ENCODE measurements around the gene ITGB6.
"Not testable (repeated sequence)": the region's sequence is repeated elsewhere in the genome, so short reads cannot be mapped to it uniquely, and the experiment has no call there.

Gene ITGB6

GRCh38 chr2:160180172-160180571 lies 19.9 kb downstream of the ITGB6 start:
- no peak for DNase-seq

GRCh38 chr2:160175169-160176134 lies 24.6 kb downstream of the ITGB6 start:
- DNase-seq, result no peak

- no peak for DNase-seq
Observed at GRCh38 chr2:160174322-160174721, 25.8 kb downstream of the ITGB6 start.

- DNase-seq, result no peak
Observed at GRCh38 chr2:160169988-160170387, 30.1 kb downstream of the ITGB6 start.

- no peak for DNase-seq
Observed at GRCh38 chr2:160169471-160169870, 30.6 kb downstream of the ITGB6 start.

- DNase-seq, result no peak
Observed at GRCh38 chr2:160168878-160169277, 31.2 kb downstream of the ITGB6 start.

GRCh38 chr2:160167089-160167740 lies 32.9 kb downstream of the ITGB6 start:
- DNase-seq, result no peak

GRCh38 chr2:160165996-160166395 lies 34.1 kb downstream of the ITGB6 start:
- DNase-seq, result no peak

GRCh38 chr2:160165081-160165480 lies 35.0 kb downstream of the ITGB6 start:
- no peak for DNase-seq

- no peak for DNase-seq
Observed at GRCh38 chr2:160157861-160158829, 41.9 kb downstream of the ITGB6 start.

- DNase-seq, result no peak
Observed at GRCh38 chr2:160156665-160157064, 43.4 kb downstream of the ITGB6 start.

- DNase-seq, result no peak
Observed at GRCh38 chr2:160156100-160156499, 44.0 kb downstream of the ITGB6 start.

GRCh38 chr2:160148419-160148818 lies 51.7 kb downstream of the ITGB6 start:
- DNase-seq, result not testable (repeated sequence)

GRCh38 chr2:160145471-160145870 lies 54.6 kb downstream of the ITGB6 start:
- no peak for DNase-seq

GRCh38 chr2:160144280-160144990 lies 55.6 kb downstream of the ITGB6 start:
- DNase-seq, result no peak

GRCh38 chr2:160142472-160142871 lies 57.6 kb downstream of the ITGB6 start:
- DNase-seq, result no peak

GRCh38 chr2:160141912-160142311 lies 58.2 kb downstream of the ITGB6 start:
- no peak for DNase-seq

GRCh38 chr2:160141419-160141818 lies 58.7 kb downstream of the ITGB6 start:
- DNase-seq, result no peak

- DNase-seq, result no peak
Observed at GRCh38 chr2:160140471-160140870, 59.6 kb downstream of the ITGB6 start.

GRCh38 chr2:160139991-160140390 lies 60.1 kb downstream of the ITGB6 start:
- no peak for DNase-seq

- DNase-seq, result no peak
Observed at GRCh38 chr2:160139350-160139749, 60.7 kb downstream of the ITGB6 start.

- no peak for DNase-seq
Observed at GRCh38 chr2:160138406-160138805, 61.7 kb downstream of the ITGB6 start.
